Mesendoderm (in vitro differentiated cells): ENCODE measurements around the gene CADM2.

Experiments used
- DNase-seq: peaks from one replicate; pipeline ENCODE4 v3.0.0; 2013
- H2AK5ac ChIP-seq: 2 replicates; pipeline ENCODE4 v1.6.1; 2013; ENCODE audit warnings: low read length, inconsistent platforms
- H2BK120ac ChIP-seq: 2 replicates; pipeline ENCODE4 v1.6.1; 2013; ENCODE audit warnings: low read depth, mild to moderate bottlenecking, low read length, moderate library complexity, mixed read lengths
- H2BK15ac ChIP-seq: replicated peaks from 2 replicates; pipeline ENCODE4 v1.6.1; 2013; ENCODE audit warnings: low read depth, mild to moderate bottlenecking, moderate library complexity
- H2BK5ac ChIP-seq: 2 replicates; pipeline ENCODE4 v1.6.1; 2013; ENCODE audit warnings: low read length, inconsistent platforms
- H3K18ac ChIP-seq: 2 replicates; pipeline ENCODE4 v1.6.1; 2013; ENCODE audit warnings: mild to moderate bottlenecking, low read length, mixed read lengths
- H3K23ac ChIP-seq: one replicate; pipeline ENCODE4 v1.6.1; 2013; ENCODE audit warnings: low read length
- H3K27ac ChIP-seq: 2 replicates; pipeline ENCODE4 v1.5.1; 2013; ENCODE audit warnings: low read depth, mild to moderate bottlenecking, inconsistent platforms, low read length, moderate library complexity
- H3K27me3 ChIP-seq: 2 replicates; pipeline ENCODE4 v1.6.1; 2013; ENCODE audit warnings: low read length, control low read depth, mild to moderate bottlenecking, inconsistent platforms; ENCODE audit not compliant: insufficient read depth, poor library complexity
- H3K36me3 ChIP-seq: 2 replicates; pipeline ENCODE4 v1.6.1; 2013; ENCODE audit warnings: low read length, inconsistent platforms; ENCODE audit not compliant: control insufficient read depth, insufficient read depth
- H3K4ac ChIP-seq: one replicate; pipeline ENCODE4 v1.6.1; 2013; ENCODE audit warnings: low read depth, mild to moderate bottlenecking, low read length, moderate library complexity
- H3K4me1 ChIP-seq: 2 replicates; pipeline ENCODE4 v1.6.1; 2013; ENCODE audit warnings: low read depth, low read length, inconsistent platforms; ENCODE audit not compliant: control insufficient read depth
- H3K4me2 ChIP-seq: 2 replicates; pipeline ENCODE4 v1.6.1; 2013; ENCODE audit warnings: low read length
- H3K4me3 ChIP-seq: 2 replicates; pipeline ENCODE4 v1.5.1; 2013; ENCODE audit warnings: mild to moderate bottlenecking, low read length
- H3K56ac ChIP-seq: one replicate; pipeline ENCODE4 v1.6.1; 2013; ENCODE audit warnings: low read length
- H3K79me1 ChIP-seq: 2 replicates; pipeline ENCODE4 v1.6.1; 2013; ENCODE audit warnings: low read length, inconsistent platforms
- H3K79me2 ChIP-seq: 2 replicates; pipeline ENCODE4 v1.6.1; 2013; ENCODE audit warnings: mild to moderate bottlenecking, low read length; ENCODE audit not compliant: control insufficient read depth, insufficient read depth
- H3K9ac ChIP-seq: 2 replicates; pipeline ENCODE4 v1.6.1; 2013; ENCODE audit warnings: low read length, inconsistent platforms
- H4K5ac ChIP-seq: one replicate; pipeline ENCODE4 v1.6.1; 2013; ENCODE audit warnings: low read length
- H4K8ac ChIP-seq: one replicate; pipeline ENCODE4 v1.6.1; 2013; ENCODE audit warnings: low read depth, mild to moderate bottlenecking, control low read depth, low read length, moderate library complexity
- WGBS: extraction: QIAGEN DNeasy Blood & Tissue Kit; methylation state at CpG from one replicate; pipeline ENCODE4 v1.1.7; 2013; ENCODE audit warnings: low lambda C conversion rate, missing lambda C conversion rate; ENCODE audit not compliant: insufficient coverage; ENCODE audit errors: extremely low coverage; 5-methylcytosine and 5-hydroxymethylcytosine counted together

The CADM2 gene

GRCh38 chr3:85801955-85802354 lies 843.2 kb downstream of the CADM2 start:
- no peaks in the 10 kb centered on the region for H3K79me1 ChIP-seq
- no peaks in the 10 kb centered on the region for H3K79me2 ChIP-seq
- no peak overlapping the region for H3K27ac ChIP-seq
- H4K8ac ChIP-seq: no peak overlapping the region
- H3K4me3 ChIP-seq: no peak overlapping the region
- no peak overlapping the region for H2BK120ac ChIP-seq
- no peak overlapping the region for H3K23ac ChIP-seq
- H4K5ac ChIP-seq: no peak overlapping the region
- WGBS: 100% methylated on average over 1 of the region's 3 CpGs
- H3K56ac ChIP-seq: no peak overlapping the region
- peak; percentile 67 for DNase-seq
- H2AK5ac ChIP-seq: no peak overlapping the region
- no peak overlapping the region for H3K9ac ChIP-seq
- H2BK15ac ChIP-seq: no peak overlapping the region
- no peaks in the 10 kb centered on the region for H3K27me3 ChIP-seq
- H3K36me3 ChIP-seq: no peaks in the 10 kb centered on the region
- H3K4me1 ChIP-seq: no peaks in the 10 kb centered on the region
- no peak overlapping the region for H3K4me2 ChIP-seq
- H3K18ac ChIP-seq: no peak overlapping the region
- H2BK5ac ChIP-seq: no peak overlapping the region
- no peak overlapping the region for H3K4ac ChIP-seq

GRCh38 chr3:85808755-85809154 lies 850.0 kb downstream of the CADM2 start:
- no CpG with 5 or more reads among the region's 1 CpG for WGBS
- Histone ChIP-seq H3K4me1 (no peaks in the 10 kb centered on the region), H2AK5ac (no peak overlapping the region), H3K9ac (no peak overlapping the region), H2BK120ac (no peak overlapping the region), H3K56ac (no peak overlapping the region), H4K5ac (no peak overlapping the region), H3K4me2 (no peak overlapping the region), H4K8ac (no peak overlapping the region), H2BK15ac (no peak overlapping the region), H3K18ac (no peak overlapping the region), H2BK5ac (no peak overlapping the region), H3K79me2 (no peaks in the 10 kb centered on the region), H3K4me3 (no peak overlapping the region), H3K79me1 (no peaks in the 10 kb centered on the region), H3K27me3 (no peaks in the 10 kb centered on the region), H3K4ac (no peak overlapping the region), H3K23ac (no peak overlapping the region), H3K27ac (no peak overlapping the region), H3K36me3 (no peaks in the 10 kb centered on the region)
- DNase-seq: no peak

- no peak overlapping the region for H2BK15ac ChIP-seq
These were observed 862.5 kb downstream of the CADM2 start for GRCh38 chr3:85821130-85821756.

GRCh38 chr3:85835857-85836440 lies 877.2 kb downstream of the CADM2 start:
- no peak overlapping the region for H3K4me2 ChIP-seq
- no peaks in the 10 kb centered on the region for H3K4me1 ChIP-seq
- H2BK5ac ChIP-seq: no peak overlapping the region
- H3K79me1 ChIP-seq: no peaks in the 10 kb centered on the region
- H3K56ac ChIP-seq: no peak overlapping the region
- H2BK15ac ChIP-seq: no peak overlapping the region
- H2BK120ac ChIP-seq: no peak overlapping the region
- no peaks in the 10 kb centered on the region for H3K36me3 ChIP-seq
- H4K8ac ChIP-seq: no peak overlapping the region
- no peak overlapping the region for H3K9ac ChIP-seq
- no peak for DNase-seq
- H4K5ac ChIP-seq: no peak overlapping the region
- H3K4me3 ChIP-seq: no peak overlapping the region
- no CpG with 5 or more reads among the region's 1 CpG for WGBS
- no peak overlapping the region for H3K23ac ChIP-seq
- H3K18ac ChIP-seq: no peak overlapping the region
- no peak overlapping the region for H2AK5ac ChIP-seq
- H3K27ac ChIP-seq: no peak overlapping the region
- H3K27me3 ChIP-seq: no peaks in the 10 kb centered on the region
- no peaks in the 10 kb centered on the region for H3K79me2 ChIP-seq
- H3K4ac ChIP-seq: no peak overlapping the region

More at GRCh38 chr3:85821130-85821756, 862.5 kb downstream of the CADM2 start:
- H3K4ac ChIP-seq: no peak overlapping the region
- no peak overlapping the region for H3K4me2 ChIP-seq
- no peak overlapping the region for H2AK5ac ChIP-seq
- H3K36me3 ChIP-seq: no peaks in the 10 kb centered on the region
- no CpG with 5 or more reads among the region's 1 CpG for WGBS
- no peaks in the 10 kb centered on the region for H3K79me2 ChIP-seq
- DNase-seq: peak; percentile 63
- H2BK120ac ChIP-seq: no peak overlapping the region
- no peak overlapping the region for H3K56ac ChIP-seq
- H3K4me1 ChIP-seq: no peaks in the 10 kb centered on the region
- no peak overlapping the region for H4K5ac ChIP-seq
- no peak overlapping the region for H3K23ac ChIP-seq
- no peak overlapping the region for H3K18ac ChIP-seq
- H3K79me1 ChIP-seq: no peaks in the 10 kb centered on the region
- H3K4me3 ChIP-seq: no peak overlapping the region
- H4K8ac ChIP-seq: no peak overlapping the region
- no peak overlapping the region for H3K9ac ChIP-seq
- no peak overlapping the region for H2BK5ac ChIP-seq
- no peaks in the 10 kb centered on the region for H3K27me3 ChIP-seq
- H3K27ac ChIP-seq: no peak overlapping the region

- H4K5ac ChIP-seq: no peak overlapping the region
- H3K27me3 ChIP-seq: no peaks in the 10 kb centered on the region
- no peak overlapping the region for H3K18ac ChIP-seq
- no peak overlapping the region for H3K27ac ChIP-seq
- no peak overlapping the region for H3K56ac ChIP-seq
- no peak overlapping the region for H3K4me3 ChIP-seq
- no peak overlapping the region for H3K4me2 ChIP-seq
- no peaks in the 10 kb centered on the region for H3K79me2 ChIP-seq
- H3K23ac ChIP-seq: no peak overlapping the region
- H2BK120ac ChIP-seq: no peak overlapping the region
- no peak overlapping the region for H3K9ac ChIP-seq
- DNase-seq: no peak
- H4K8ac ChIP-seq: no peak overlapping the region
- H2AK5ac ChIP-seq: no peak overlapping the region
- H3K4me1 ChIP-seq: no peaks in the 10 kb centered on the region
- no peak overlapping the region for H2BK15ac ChIP-seq
- no peaks in the 10 kb centered on the region for H3K36me3 ChIP-seq
- no peak overlapping the region for H2BK5ac ChIP-seq
- H3K79me1 ChIP-seq: no peaks in the 10 kb centered on the region
- no CpG with 5 or more reads among the region's 3 CpGs for WGBS
- H3K4ac ChIP-seq: no peak overlapping the region
These were observed 878.6 kb downstream of the CADM2 start for GRCh38 chr3:85837402-85837801.

- no peak overlapping the region for H2BK120ac ChIP-seq
- no peak overlapping the region for H4K8ac ChIP-seq
- H3K23ac ChIP-seq: no peak overlapping the region
- H3K27ac ChIP-seq: no peak overlapping the region
- no peak overlapping the region for H3K4me3 ChIP-seq
- no peak overlapping the region for H3K4ac ChIP-seq
- no CpG with 5 or more reads among the region's 1 CpG for WGBS
- no peak overlapping the region for H4K5ac ChIP-seq
- H3K79me1 ChIP-seq: no peaks in the 10 kb centered on the region
- no peak overlapping the region for H2BK15ac ChIP-seq
- H3K27me3 ChIP-seq: no peaks in the 10 kb centered on the region
- H3K4me2 ChIP-seq: no peak overlapping the region
- H3K18ac ChIP-seq: no peak overlapping the region
- no peak overlapping the region for H2AK5ac ChIP-seq
- H3K4me1 ChIP-seq: no peaks in the 10 kb centered on the region
- no peak for DNase-seq
- no peak overlapping the region for H3K56ac ChIP-seq
- no peaks in the 10 kb centered on the region for H3K79me2 ChIP-seq
- H3K9ac ChIP-seq: no peak overlapping the region
- no peaks in the 10 kb centered on the region for H3K36me3 ChIP-seq
- H2BK5ac ChIP-seq: no peak overlapping the region
These were observed 880.1 kb downstream of the CADM2 start for GRCh38 chr3:85838921-85839320.
